ENCODE results near the gene PNCK.
"Not testable (repeated sequence)": the region's sequence is repeated elsewhere in the genome, so short reads cannot be mapped to it uniquely, and the experiment has no call there.

The PNCK gene

GRCh38 chrX:153699210-153699783, 25.7 kb upstream of the PNCK start:
- not testable (repeated sequence) for DNase-seq (ENCODE audit: low read depth in 2 of 2)

- no peak for DNase-seq (ENCODE audit: low read depth in 2 of 2)
Observed at GRCh38 chrX:153697924-153698865, 24.6 kb upstream of the PNCK start.

- not testable (repeated sequence) for DNase-seq (ENCODE audit: low read depth in 2 of 2)
Observed at GRCh38 chrX:153696986-153697722, 23.5 kb upstream of the PNCK start.

GRCh38 chrX:153696538-153696937, 22.9 kb upstream of the PNCK start:
- not testable (repeated sequence) for DNase-seq (ENCODE audit: low read depth in 2 of 2)

- no peak for DNase-seq (ENCODE audit: low read depth in 2 of 2)
Observed at GRCh38 chrX:153696100-153696499, 22.5 kb upstream of the PNCK start.

- no peak for DNase-seq (ENCODE audit: low read depth in 2 of 2)
Observed at GRCh38 chrX:153694687-153695270, 21.2 kb upstream of the PNCK start.

GRCh38 chrX:153694256-153694655, 20.6 kb upstream of the PNCK start:
- DNase-seq (ENCODE audit: low read depth in 2 of 2), result not testable (repeated sequence)

GRCh38 chrX:153693216-153694086, 19.8 kb upstream of the PNCK start:
- DNase-seq (ENCODE audit: low read depth in 2 of 2), result no peak

- no peak for DNase-seq (ENCODE audit: low read depth in 2 of 2)
Observed at GRCh38 chrX:153692611-153693156, 19.1 kb upstream of the PNCK start.

- DNase-seq (ENCODE audit: low read depth in 2 of 2), result no peak
Observed at GRCh38 chrX:153692003-153692402, 18.4 kb upstream of the PNCK start.

GRCh38 chrX:153691032-153691827, 17.6 kb upstream of the PNCK start:
- DNase-seq (ENCODE audit: low read depth in 2 of 2), result not testable (repeated sequence)

GRCh38 chrX:153690466-153690865, 16.9 kb upstream of the PNCK start:
- DNase-seq (ENCODE audit: low read depth in 2 of 2), result no peak

GRCh38 chrX:153689654-153690465, 16.2 kb upstream of the PNCK start:
- no peak for DNase-seq (ENCODE audit: low read depth in 2 of 2)

- DNase-seq (ENCODE audit: low read depth in 2 of 2), result no peak
Observed at GRCh38 chrX:153688911-153689590, 15.4 kb upstream of the PNCK start.

- DNase-seq (ENCODE audit: low read depth in 2 of 2), result no peak
Observed at GRCh38 chrX:153688506-153688905, 14.9 kb upstream of the PNCK start.

- no peak for DNase-seq (ENCODE audit: low read depth in 2 of 2)
Observed at GRCh38 chrX:153688071-153688470, 14.5 kb upstream of the PNCK start.

- no peak for DNase-seq (ENCODE audit: low read depth in 2 of 2)
Observed at GRCh38 chrX:153687121-153688039, 13.8 kb upstream of the PNCK start, which contains the start of gene SLC6A8. Gene SLC6A8, plus strand, starts transcription at chrX:153687926. Its CDS starts 649 bp downstream, at chrX:153688575.
